Measurements from ENCODE around the gene HEATR9.

DNA sequence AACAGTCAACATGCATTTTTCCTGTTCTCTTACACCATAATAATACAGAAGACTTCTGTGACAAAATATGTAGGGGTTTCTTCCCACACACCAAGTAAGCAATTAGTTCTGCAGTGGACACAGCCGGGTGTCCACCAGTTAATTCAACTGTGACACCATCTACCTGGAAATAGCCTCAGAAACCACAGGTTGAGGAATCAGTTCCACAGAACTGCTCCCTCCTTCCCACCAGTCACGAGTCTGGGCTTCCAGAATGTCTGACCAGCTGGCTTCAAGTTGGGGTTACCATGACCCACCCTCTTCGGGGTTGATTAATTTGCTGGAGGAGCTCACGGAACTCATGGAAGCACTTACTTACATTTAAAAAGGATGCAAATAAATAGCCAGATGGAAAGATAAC lies 25.1 kb upstream of the HEATR9 start:
- no peak for TF ChIP-seq SP1 (IDR thresholded peaks at IDR 0.05)
- TF ChIP-seq, protein P1, sequence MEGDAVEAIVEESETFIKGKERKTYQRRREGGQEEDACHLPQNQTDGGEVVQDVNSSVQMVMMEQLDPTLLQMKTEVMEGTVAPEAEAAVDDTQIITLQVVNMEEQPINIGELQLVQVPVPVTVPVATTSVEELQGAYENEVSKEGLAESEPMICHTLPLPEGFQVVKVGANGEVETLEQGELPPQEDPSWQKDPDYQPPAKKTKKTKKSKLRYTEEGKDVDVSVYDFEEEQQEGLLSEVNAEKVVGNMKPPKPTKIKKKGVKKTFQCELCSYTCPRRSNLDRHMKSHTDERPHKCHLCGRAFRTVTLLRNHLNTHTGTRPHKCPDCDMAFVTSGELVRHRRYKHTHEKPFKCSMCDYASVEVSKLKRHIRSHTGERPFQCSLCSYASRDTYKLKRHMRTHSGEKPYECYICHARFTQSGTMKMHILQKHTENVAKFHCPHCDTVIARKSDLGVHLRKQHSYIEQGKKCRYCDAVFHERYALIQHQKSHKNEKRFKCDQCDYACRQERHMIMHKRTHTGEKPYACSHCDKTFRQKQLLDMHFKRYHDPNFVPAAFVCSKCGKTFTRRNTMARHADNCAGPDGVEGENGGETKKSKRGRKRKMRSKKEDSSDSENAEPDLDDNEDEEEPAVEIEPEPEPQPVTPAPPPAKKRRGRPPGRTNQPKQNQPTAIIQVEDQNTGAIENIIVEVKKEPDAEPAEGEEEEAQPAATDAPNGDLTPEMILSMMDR (IDR thresholded peaks at IDR 0.05; ENCODE audit: low read depth, low read length, missing input control), result no peak
- TF ChIP-seq, protein P2, sequence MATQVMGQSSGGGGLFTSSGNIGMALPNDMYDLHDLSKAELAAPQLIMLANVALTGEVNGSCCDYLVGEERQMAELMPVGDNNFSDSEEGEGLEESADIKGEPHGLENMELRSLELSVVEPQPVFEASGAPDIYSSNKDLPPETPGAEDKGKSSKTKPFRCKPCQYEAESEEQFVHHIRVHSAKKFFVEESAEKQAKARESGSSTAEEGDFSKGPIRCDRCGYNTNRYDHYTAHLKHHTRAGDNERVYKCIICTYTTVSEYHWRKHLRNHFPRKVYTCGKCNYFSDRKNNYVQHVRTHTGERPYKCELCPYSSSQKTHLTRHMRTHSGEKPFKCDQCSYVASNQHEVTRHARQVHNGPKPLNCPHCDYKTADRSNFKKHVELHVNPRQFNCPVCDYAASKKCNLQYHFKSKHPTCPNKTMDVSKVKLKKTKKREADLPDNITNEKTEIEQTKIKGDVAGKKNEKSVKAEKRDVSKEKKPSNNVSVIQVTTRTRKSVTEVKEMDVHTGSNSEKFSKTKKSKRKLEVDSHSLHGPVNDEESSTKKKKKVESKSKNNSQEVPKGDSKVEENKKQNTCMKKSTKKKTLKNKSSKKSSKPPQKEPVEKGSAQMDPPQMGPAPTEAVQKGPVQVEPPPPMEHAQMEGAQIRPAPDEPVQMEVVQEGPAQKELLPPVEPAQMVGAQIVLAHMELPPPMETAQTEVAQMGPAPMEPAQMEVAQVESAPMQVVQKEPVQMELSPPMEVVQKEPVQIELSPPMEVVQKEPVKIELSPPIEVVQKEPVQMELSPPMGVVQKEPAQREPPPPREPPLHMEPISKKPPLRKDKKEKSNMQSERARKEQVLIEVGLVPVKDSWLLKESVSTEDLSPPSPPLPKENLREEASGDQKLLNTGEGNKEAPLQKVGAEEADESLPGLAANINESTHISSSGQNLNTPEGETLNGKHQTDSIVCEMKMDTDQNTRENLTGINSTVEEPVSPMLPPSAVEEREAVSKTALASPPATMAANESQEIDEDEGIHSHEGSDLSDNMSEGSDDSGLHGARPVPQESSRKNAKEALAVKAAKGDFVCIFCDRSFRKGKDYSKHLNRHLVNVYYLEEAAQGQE (IDR thresholded peaks at IDR 0.05), result no peak
- TF ChIP-seq FOXA1 (IDR thresholded peaks at IDR 0.05), result no peak
- TF ChIP-seq YY1 (IDR thresholded peaks at IDR 0.05), result no peak
- no peak for TF ChIP-seq GABPA (IDR thresholded peaks at IDR 0.05 in 1 of 2, conservative IDR thresholded peaks at IDR 0.05 in 1 of 2)
- no peak for TF ChIP-seq HNF4G (IDR thresholded peaks at IDR 0.05)
- TF ChIP-seq, protein P3, sequence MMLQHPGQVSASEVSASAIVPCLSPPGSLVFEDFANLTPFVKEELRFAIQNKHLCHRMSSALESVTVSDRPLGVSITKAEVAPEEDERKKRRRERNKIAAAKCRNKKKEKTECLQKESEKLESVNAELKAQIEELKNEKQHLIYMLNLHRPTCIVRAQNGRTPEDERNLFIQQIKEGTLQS (IDR thresholded peaks at IDR 0.05), result no peak
- TF ChIP-seq, protein P4, sequence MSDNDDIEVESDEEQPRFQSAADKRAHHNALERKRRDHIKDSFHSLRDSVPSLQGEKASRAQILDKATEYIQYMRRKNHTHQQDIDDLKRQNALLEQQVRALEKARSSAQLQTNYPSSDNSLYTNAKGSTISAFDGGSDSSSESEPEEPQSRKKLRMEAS (IDR thresholded peaks at IDR 0.05), result no peak
- TF ChIP-seq JUND (IDR thresholded peaks at IDR 0.05), result no peak
- TF ChIP-seq HNF4A (conservative IDR thresholded peaks at IDR 0.05), result no peak
- no peak for TF ChIP-seq EGR1 (IDR thresholded peaks at IDR 0.05; ENCODE audit: low read depth in 2 of 2)
- TF ChIP-seq, protein P5, sequence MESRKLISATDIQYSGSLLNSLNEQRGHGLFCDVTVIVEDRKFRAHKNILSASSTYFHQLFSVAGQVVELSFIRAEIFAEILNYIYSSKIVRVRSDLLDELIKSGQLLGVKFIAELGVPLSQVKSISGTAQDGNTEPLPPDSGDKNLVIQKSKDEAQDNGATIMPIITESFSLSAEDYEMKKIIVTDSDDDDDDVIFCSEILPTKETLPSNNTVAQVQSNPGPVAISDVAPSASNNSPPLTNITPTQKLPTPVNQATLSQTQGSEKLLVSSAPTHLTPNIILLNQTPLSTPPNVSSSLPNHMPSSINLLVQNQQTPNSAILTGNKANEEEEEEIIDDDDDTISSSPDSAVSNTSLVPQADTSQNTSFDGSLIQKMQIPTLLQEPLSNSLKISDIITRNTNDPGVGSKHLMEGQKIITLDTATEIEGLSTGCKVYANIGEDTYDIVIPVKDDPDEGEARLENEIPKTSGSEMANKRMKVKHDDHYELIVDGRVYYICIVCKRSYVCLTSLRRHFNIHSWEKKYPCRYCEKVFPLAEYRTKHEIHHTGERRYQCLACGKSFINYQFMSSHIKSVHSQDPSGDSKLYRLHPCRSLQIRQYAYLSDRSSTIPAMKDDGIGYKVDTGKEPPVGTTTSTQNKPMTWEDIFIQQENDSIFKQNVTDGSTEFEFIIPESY (IDR thresholded peaks at IDR 0.05), result no peak
